Epidermal melanocyte (primary cell): ENCODE results near the gene SKA1.
A peak's percentile ranks its signal among the peaks of the same experiment; 100 is the strongest.

Source experiments
- DNase-seq: peaks from one replicate; pipeline ENCODE4 v3.0.0; 2011; ENCODE audit warnings: low spot score; ENCODE audit not compliant: insufficient read length

The SKA1 gene

GRCh38 chr18:50374753-50375391 is at the start of gene SKA1:
TSS of gene SKA1 (plus strand) at chr18:50375046. CDS start at chr18:50375831, 785 bp downstream.
- peak; percentile 80 for DNase-seq

- DNase-seq, result no peak
Observed at GRCh38 chr18:50327983-50328382, 46.9 kb upstream of the SKA1 start.

- no peak for DNase-seq
Observed at GRCh38 chr18:50330176-50330575, 44.7 kb upstream of the SKA1 start.

GRCh38 chr18:50331691-50332090 is 43.2 kb upstream of the SKA1 start:
- DNase-seq, result no peak

- no peak for DNase-seq
Observed at GRCh38 chr18:50334546-50335152, 40.2 kb upstream of the SKA1 start.

- DNase-seq, result no peak
Observed at GRCh38 chr18:50338122-50338521, 36.7 kb upstream of the SKA1 start.

- no peak for DNase-seq
Observed at GRCh38 chr18:50338715-50339114, 36.1 kb upstream of the SKA1 start.

GRCh38 chr18:50340078-50340477 is 34.8 kb upstream of the SKA1 start:
- no peak for DNase-seq

GRCh38 chr18:50341443-50341842 is 33.4 kb upstream of the SKA1 start:
- DNase-seq, result no peak

- no peak for DNase-seq
Observed at GRCh38 chr18:50350699-50351098, 24.1 kb upstream of the SKA1 start.

GRCh38 chr18:50356036-50356945 is 18.6 kb upstream of the SKA1 start:
- DNase-seq, result no peak

GRCh38 chr18:50358844-50359243 is 16.0 kb upstream of the SKA1 start:
- DNase-seq, result no peak

GRCh38 chr18:50359806-50360205 is 15.0 kb upstream of the SKA1 start:
- DNase-seq, result no peak

GRCh38 chr18:50360611-50361010 is 14.2 kb upstream of the SKA1 start:
- no peak for DNase-seq

- DNase-seq, result no peak
Observed at GRCh38 chr18:50369672-50370071, 5.2 kb upstream of the SKA1 start.

- DNase-seq, result no peak
Observed at GRCh38 chr18:50372743-50373142, 2.1 kb upstream of the SKA1 start.

- DNase-seq, result no peak
Observed at GRCh38 chr18:50373561-50374219, 1.2 kb upstream of the SKA1 start.

GRCh38 chr18:50374220-50374752 is 560 bp upstream of the SKA1 start:
- DNase-seq, result no peak

GRCh38 chr18:50377061-50377798 is 2.4 kb downstream of the SKA1 start:
- no peak for DNase-seq

- no peak for DNase-seq
Observed at GRCh38 chr18:50388988-50389387, 14.1 kb downstream of the SKA1 start.

GRCh38 chr18:50393802-50394201 is 19.0 kb downstream of the SKA1 start:
- DNase-seq, result no peak
